PC-9 (cell line): ENCODE results near the gene TRAF3.

Experiments
- CTCF ChIP-seq: fragments of 200-600 bp; sonication (generic); conservative IDR thresholded peaks from 2 replicates; pipeline ENCODE4 v1.6.1; 2017; ENCODE audit warnings: mixed run types, antibody characterized with exemption, mild to moderate bottlenecking, moderate library complexity
- EZH2 ChIP-seq: fragments of 200-600 bp; sonication (generic); IDR thresholded peaks from 2 replicates; pipeline ENCODE4 v1.8.0; 2017; ENCODE audit warnings: antibody characterized with exemption, low read depth

DNA sequence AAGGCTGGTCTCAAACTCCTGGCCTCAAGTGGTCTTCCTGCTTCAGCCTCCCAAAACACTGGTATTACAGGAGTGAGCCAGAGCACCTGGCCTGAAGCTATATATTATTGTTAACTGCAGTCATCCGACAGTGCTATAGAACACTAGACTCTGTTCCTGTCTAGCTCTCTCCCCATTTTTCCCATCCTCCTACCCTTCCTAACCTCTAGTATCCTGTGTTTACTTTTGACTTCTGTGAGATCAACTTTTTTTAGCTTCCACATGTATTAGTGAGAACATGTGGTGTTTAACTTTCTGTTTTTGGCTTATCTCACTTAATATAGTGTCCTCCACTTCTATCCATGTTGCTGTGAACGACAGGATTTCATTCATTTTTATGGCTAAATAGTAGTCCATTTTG lies 34.7 kb downstream of the TRAF3 start:
- TF ChIP-seq CTCF (no peak), EZH2 (no peak)
